Endodermal cell (in vitro differentiated cells): ENCODE measurements around the gene GOLT1A. TPM values are rescaled to one million over a fixed set of nuclear protein-coding genes. Genes with fewer than 3 reads are reported as not detected.

ENCODE experiments used
- DNase-seq: peaks from one replicate; pipeline ENCODE4 v3.0.0-alpha.2; 2017
- H3K27ac ChIP-seq: 2 replicates; pipeline ENCODE4 v1.5.1; 2013; ENCODE audit warnings: mild to moderate bottlenecking, low read depth, low read length, moderate library complexity
- H3K27me3 ChIP-seq: 2 replicates; pipeline ENCODE4 v1.6.1; 2013; ENCODE audit warnings: mild to moderate bottlenecking, low read length, moderate library complexity; ENCODE audit not compliant: insufficient read depth, control insufficient read depth, poor library complexity, severe bottlenecking
- H3K36me3 ChIP-seq: 2 replicates; pipeline ENCODE4 v1.7.0; 2013; ENCODE audit warnings: mild to moderate bottlenecking, low read length, moderate library complexity; ENCODE audit not compliant: control insufficient read depth, insufficient read depth
- H3K4me1 ChIP-seq: one replicate; pipeline ENCODE4 v1.7.0; 2013; ENCODE audit warnings: low read length; ENCODE audit not compliant: control insufficient read depth, insufficient read depth
- H3K4me3 ChIP-seq: 2 replicates; pipeline ENCODE4 v1.5.1; 2013; ENCODE audit warnings: mild to moderate bottlenecking, low read length, moderate library complexity
- H3K9ac ChIP-seq: 2 replicates; pipeline ENCODE4 v1.6.1; 2013; ENCODE audit warnings: mild to moderate bottlenecking, low read length, moderate library complexity; ENCODE audit not compliant: poor library complexity, severe bottlenecking; ENCODE audit errors: extremely low read depth
- H3K9me3 ChIP-seq: 2 replicates; pipeline ENCODE4 v1.6.1; 2013; ENCODE audit warnings: mild to moderate bottlenecking, low read length, moderate library complexity; ENCODE audit not compliant: control insufficient read depth
- H3K27ac Mint-ChIP-seq: 2 replicates; pipeline ENCODE4 v1.8.0; 2020; ENCODE audit warnings: mixed read lengths
- H3K27me3 Mint-ChIP-seq: 2 replicates; pipeline ENCODE4 v1.8.0; 2021; ENCODE audit warnings: mild to moderate bottlenecking, mixed read lengths; ENCODE audit not compliant: insufficient read depth
- H3K36me3 Mint-ChIP-seq: 2 replicates; pipeline ENCODE4 v1.8.0; 2020; ENCODE audit warnings: low read depth, mixed read lengths
- H3K4me1 Mint-ChIP-seq: 2 replicates; pipeline ENCODE4 v1.8.0; 2020; ENCODE audit warnings: mixed read lengths
- H3K4me3 Mint-ChIP-seq: 2 replicates; pipeline ENCODE4 v1.8.0; 2020; ENCODE audit warnings: mild to moderate bottlenecking, moderate library complexity, mixed read lengths
- H3K9me3 Mint-ChIP-seq: 2 replicates; pipeline ENCODE4 v1.8.0; 2020; ENCODE audit warnings: mild to moderate bottlenecking, mixed read lengths
- WGBS, 2 experiments: methylation state at CpG; one replicate each; pipeline versions ENCODE4 v1.1.5 to v1.1.7; 2013; ENCODE audit warnings: missing lambda C conversion rate in 2 of 2, mixed read lengths in 1 of 2; ENCODE audit not compliant: insufficient coverage in 1 of 2, insufficient read length in 1 of 2; 5-methylcytosine and 5-hydroxymethylcytosine counted together
- total RNA-seq, 2 donors: library from RNA; stranded (reverse); fragmentation: NEBNext Ultra II Directional in 1 of 2; extraction: Animal tissue kit (Norgen Biotek cat#: 25700) in 1 of 2; gene quantifications; 2 replicates in 1 of 2; 3 replicates in 1 of 2; pipeline ENCODE4 v1.2.1, GENCODE V29; 2021
- TF ChIP-seq, protein P1 (sequence below): fragments of 200-600 bp; sonication (generic); conservative IDR thresholded peaks from 2 replicates; pipeline ENCODE4 v1.5.0; 2021; ENCODE audit warnings: antibody characterized with exemption, mild to moderate bottlenecking

GOLT1A gene
- total RNA-seq, 2 donors from 2014 or later: 1.8 to 6.2 TPM

DNA sequence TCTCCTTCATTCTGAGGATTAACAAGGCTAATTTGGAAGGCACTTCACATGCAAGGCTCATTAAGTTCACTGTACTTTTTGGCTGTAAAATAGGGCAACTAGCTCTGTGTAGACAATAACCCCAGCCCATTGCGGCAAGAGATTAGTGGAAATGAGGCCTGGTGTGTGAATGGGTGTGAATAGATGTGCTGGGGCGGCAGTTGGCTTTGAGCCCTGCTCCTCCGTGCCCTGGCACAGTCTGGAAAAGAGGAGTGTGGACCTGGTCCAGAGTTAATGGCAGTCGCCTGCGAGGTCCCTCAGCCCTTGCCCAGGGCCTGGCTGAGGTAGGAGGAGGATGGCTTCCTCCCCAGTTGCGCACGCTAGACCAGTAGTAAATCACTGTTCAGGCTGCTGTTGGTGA, 22.3 kb downstream of the GOLT1A start:
- Mint-ChIP-seq H3K27me3 (peaks cover 71% of the 10 kb centered on the region), H3K36me3 (no peaks in the 10 kb centered on the region), H3K9me3 (no peaks in the 10 kb centered on the region), H3K4me1 (peaks cover 5% of the 10 kb centered on the region), H3K4me3 (no peak overlapping the region), H3K27ac (no peak overlapping the region)
- WGBS, 2 experiments: 88 to 89% methylated on average over 3 to 7 of the region's 7 CpGs
- Histone ChIP-seq H3K27ac (no peak overlapping the region), H3K27me3 (peaks cover 58% of the 10 kb centered on the region), H3K4me3 (no peak overlapping the region), H3K9ac (no peak overlapping the region), H3K4me1 (no peaks in the 10 kb centered on the region), H3K9me3 (no peaks in the 10 kb centered on the region), H3K36me3 (no peaks in the 10 kb centered on the region)
- no peak for DNase-seq
- TF ChIP-seq, protein P1, sequence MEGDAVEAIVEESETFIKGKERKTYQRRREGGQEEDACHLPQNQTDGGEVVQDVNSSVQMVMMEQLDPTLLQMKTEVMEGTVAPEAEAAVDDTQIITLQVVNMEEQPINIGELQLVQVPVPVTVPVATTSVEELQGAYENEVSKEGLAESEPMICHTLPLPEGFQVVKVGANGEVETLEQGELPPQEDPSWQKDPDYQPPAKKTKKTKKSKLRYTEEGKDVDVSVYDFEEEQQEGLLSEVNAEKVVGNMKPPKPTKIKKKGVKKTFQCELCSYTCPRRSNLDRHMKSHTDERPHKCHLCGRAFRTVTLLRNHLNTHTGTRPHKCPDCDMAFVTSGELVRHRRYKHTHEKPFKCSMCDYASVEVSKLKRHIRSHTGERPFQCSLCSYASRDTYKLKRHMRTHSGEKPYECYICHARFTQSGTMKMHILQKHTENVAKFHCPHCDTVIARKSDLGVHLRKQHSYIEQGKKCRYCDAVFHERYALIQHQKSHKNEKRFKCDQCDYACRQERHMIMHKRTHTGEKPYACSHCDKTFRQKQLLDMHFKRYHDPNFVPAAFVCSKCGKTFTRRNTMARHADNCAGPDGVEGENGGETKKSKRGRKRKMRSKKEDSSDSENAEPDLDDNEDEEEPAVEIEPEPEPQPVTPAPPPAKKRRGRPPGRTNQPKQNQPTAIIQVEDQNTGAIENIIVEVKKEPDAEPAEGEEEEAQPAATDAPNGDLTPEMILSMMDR: no peak

DNA sequence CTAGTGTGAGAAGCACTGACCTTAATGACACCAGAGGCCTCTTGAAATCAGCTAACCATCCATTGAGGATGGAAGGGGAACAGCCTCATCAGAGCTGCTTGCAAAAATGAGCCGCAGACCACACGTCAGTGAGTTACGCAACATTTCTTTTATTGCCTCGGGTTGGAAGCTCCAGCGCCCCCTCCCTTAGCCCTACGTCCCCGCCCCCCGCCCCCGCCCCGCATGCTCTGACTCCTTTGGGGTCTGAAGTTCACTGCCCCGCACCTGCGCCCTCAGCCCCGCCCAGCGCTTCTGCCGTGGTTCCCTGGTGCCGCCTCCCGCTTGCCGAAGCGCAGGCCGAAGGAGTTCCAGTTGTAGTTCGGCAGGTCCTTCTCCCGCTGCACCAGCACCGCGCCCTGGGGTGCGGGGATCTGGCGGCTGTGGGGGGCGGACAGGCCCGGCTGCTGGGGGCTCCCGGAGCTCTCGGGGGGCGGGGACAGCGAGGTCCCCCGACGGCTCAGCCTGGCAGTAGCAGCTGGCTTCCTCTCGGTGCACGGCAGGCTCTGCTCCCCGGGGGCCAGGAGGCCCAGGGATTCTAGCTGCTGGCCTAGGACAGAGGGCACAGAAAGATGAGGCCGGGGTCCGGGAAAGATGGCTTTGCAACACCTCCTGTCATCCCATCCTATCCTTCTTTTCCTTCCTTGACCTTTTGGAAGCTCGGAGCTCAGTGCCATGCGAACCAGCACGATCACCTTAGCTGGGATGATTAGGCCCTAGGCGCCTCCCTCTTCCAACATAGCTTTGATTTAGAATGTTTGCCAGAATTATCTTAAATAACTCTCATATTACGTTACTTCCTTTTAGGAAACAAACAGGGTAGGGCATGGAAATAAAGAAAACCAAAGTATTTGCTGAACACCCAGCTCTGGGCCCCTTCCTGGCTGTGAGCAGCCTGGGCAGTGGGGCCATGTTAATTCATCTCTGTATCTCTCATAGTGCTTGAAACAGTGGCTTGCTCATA, 23.3 kb downstream of the GOLT1A start:
- peaks cover 60% of the 10 kb centered on the region for H3K27me3 ChIP-seq

DNA sequence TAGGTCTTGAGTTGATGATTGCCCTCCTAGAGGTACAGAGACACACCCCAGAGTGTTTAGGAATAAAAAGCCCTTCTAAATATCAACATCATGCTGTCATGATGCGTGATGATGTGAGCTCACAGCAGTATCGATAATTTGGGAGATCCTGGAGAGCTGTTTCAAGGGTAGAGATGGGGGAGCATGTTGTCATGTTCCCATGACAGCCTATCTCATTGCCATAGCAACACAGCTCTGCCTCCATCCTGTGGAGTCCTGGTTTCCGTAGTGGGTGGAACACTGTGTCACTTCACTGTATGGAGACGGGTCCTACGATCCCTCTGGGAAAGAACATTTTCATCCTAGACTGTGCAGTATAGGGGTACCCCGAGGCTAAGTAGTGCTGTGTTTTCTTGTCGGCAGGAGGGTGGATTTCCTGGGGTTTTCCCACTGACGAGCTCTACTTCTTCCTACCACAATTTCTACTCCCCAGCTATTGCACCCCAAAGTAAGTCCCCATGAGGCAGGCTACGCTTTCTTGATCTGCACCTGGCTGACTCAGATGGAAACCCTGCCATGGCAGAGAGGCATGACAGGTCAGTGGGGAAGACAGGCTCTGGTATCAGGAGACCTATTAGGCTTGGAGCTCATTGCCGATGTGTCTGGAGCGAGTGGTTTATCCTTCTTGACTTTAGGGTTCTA, 24.7 kb downstream of the GOLT1A start:
- Mint-ChIP-seq H3K36me3 (no peaks in the 10 kb centered on the region), H3K4me1 (no peaks in the 10 kb centered on the region), H3K27ac (no peak overlapping the region), H3K27me3 (peaks cover 70% of the 10 kb centered on the region), H3K9me3 (no peaks in the 10 kb centered on the region), H3K4me3 (no peak overlapping the region)
- no peaks in the 10 kb centered on the region for H3K4me1 ChIP-seq
- H3K27ac ChIP-seq: no peak overlapping the region
- WGBS, 2 experiments: 89 to 92% methylated on average over 7 to 11 of the region's 11 CpGs
- H3K9ac ChIP-seq: no peak overlapping the region
- H3K9me3 ChIP-seq: no peaks in the 10 kb centered on the region
- H3K27me3 ChIP-seq: peaks cover 60% of the 10 kb centered on the region
- TF ChIP-seq, protein P1: no peak
- DNase-seq: no peak
- no peaks in the 10 kb centered on the region for H3K36me3 ChIP-seq
- no peak overlapping the region for H3K4me3 ChIP-seq

More for the DNA sequence above, 23.3 kb downstream of the GOLT1A start:
- no peak overlapping the region for H3K9ac ChIP-seq
- H3K4me3 ChIP-seq: no peak overlapping the region
- Mint-ChIP-seq H3K36me3 (no peaks in the 10 kb centered on the region), H3K9me3 (no peaks in the 10 kb centered on the region), H3K27me3 (peaks cover 74% of the 10 kb centered on the region), H3K4me1 (no peaks in the 10 kb centered on the region), H3K27ac (no peak overlapping the region), H3K4me3 (peak overlapping the region; percentile 16)
- H3K4me1 ChIP-seq: no peaks in the 10 kb centered on the region
- TF ChIP-seq, protein P1: no peak
- 35 to 40% methylated on average over 7 to 43 of the region's 44 CpGs for WGBS, 2 experiments
- H3K27ac ChIP-seq: no peak overlapping the region
- no peaks in the 10 kb centered on the region for H3K9me3 ChIP-seq
- no peaks in the 10 kb centered on the region for H3K36me3 ChIP-seq
- peak; percentile 82 for DNase-seq
